Heart right ventricle (tissue), 12 donors: Measurements from ENCODE around the gene MAPK11. TPM values are rescaled to one million over a fixed set of nuclear protein-coding genes. Genes with fewer than 3 reads are reported as not detected.

ENCODE experiments used
- polyA plus RNA-seq, 2 donors: library from polyadenylated mRNA; stranded (reverse); fragments of 200-250 nt; gene quantifications; one replicate each; pipeline ENCODE4 v1.2.3, GENCODE V29; 2013
- total RNA-seq, 10 donors: library from RNA; stranded (reverse); fragmentation: NEBNext Ultra II Directional in 3 of 10; extraction: Animal tissue kit (Norgen Biotek cat#: 25700) in 3 of 10; gene quantifications; one replicate each; pipeline versions ENCODE4 v1.2.1 to v1.2.4, GENCODE V29; 2021 to 2023
- donor health status: ischemic (EF 13 %, LVEDD 7.1; RV severe dilation, severe dysfunction).
- donor health status: healthy with polysubstance abuse.
- donor health status: DM: no; HTN: yes; CAD: no.
- donor health status: DM: no; HTN: no; CAD: no.
- donor health status: ischemic (EF 25% LVEDD 6.9; RV normal size, moderate dysfunction).
- donor health status: ischemic (EF 25% LVEDD 5.7; RV mildly dilated, moderate dysfunction).
- donor health status: healthy.
- donor health status: nonischemic (EF 11% LVEDD 7.7; RV severe dilation, severe dysfunction).
- donor health status: DM: yes; HTN: yes; CAD: no.
- donor health status: PGD.
- donor health status: ischemic (EF 29% LVEDD 5.4; RV normal size, mild dysfunction).
- donor health status: nonischemic (EF 23%, LVEDD 6.1; RV moderate dilation, normal function).

Gene MAPK11
- total and polyA plus RNA-seq, 12 donors, result 4.3 to 18.0 (median 7.2) TPM

Other genes starting within 250 kb of the MAPK11 start
- not detected for gene TTLL8, start 212.1 kb downstream of the MAPK11 start, total RNA-seq
- not detected for gene TTLL8, start 212.1 kb downstream of the MAPK11 start, polyA plus RNA-seq
- 1 to 10 TPM in 1 of 10 donors, under 1 TPM in 5, not detected in 4; 0.11 to 1.6 (median 0.37) TPM for gene MLC1, start 185.0 kb downstream of the MAPK11 start, total RNA-seq
- under 1 TPM; 0.03 to 0.07 TPM for gene MLC1, start 185.0 kb downstream of the MAPK11 start, polyA plus RNA-seq
- under 1 TPM in 2 of 10 donors, not detected in 8; 0.16 to 0.42 TPM for gene MOV10L1, start 180.4 kb downstream of the MAPK11 start, total RNA-seq
- gene MOV10L1, start 180.4 kb downstream of the MAPK11 start, polyA plus RNA-seq, result under 1 TPM; 0.16 to 0.37 TPM
- under 1 TPM in 7 of 10 donors, not detected in 3; 0.15 to 0.61 (median 0.22) TPM for gene PANX2, start 99.6 kb downstream of the MAPK11 start, total RNA-seq
- under 1 TPM; 0.07 to 0.09 TPM for gene PANX2, start 99.6 kb downstream of the MAPK11 start, polyA plus RNA-seq
- 10 to 100 TPM; 13.6 to 24.9 (median 16.4) TPM for gene TRABD, start 84.5 kb downstream of the MAPK11 start, total RNA-seq
- 10 to 100 TPM; 31.6 to 40.8 TPM for gene TRABD, start 84.5 kb downstream of the MAPK11 start, polyA plus RNA-seq
- 10 to 100 TPM in 9 of 10 donors, 1 to 10 TPM in 1; 9.6 to 24.6 (median 11.9) TPM for gene SELENOO, start 69.4 kb downstream of the MAPK11 start, total RNA-seq
- gene SELENOO, start 69.4 kb downstream of the MAPK11 start, polyA plus RNA-seq, result 10 to 100 TPM; 22.6 to 29.8 TPM
- gene TUBGCP6, start 25.4 kb downstream of the MAPK11 start, total RNA-seq, result 10 to 100 TPM; 15.5 to 23.3 (median 18.5) TPM
- gene TUBGCP6, start 25.4 kb downstream of the MAPK11 start, polyA plus RNA-seq, result 10 to 100 TPM; 14.2 to 40.7 TPM
- gene HDAC10, start 19.1 kb downstream of the MAPK11 start, total RNA-seq, result 10 to 100 TPM in 6 of 10 donors, 1 to 10 TPM in 4; 7.1 to 16.7 (median 10.3) TPM
- 10 to 100 TPM in 1 of 2 donors, 1 to 10 TPM in 1; 7.9 to 20.3 TPM for gene HDAC10, start 19.1 kb downstream of the MAPK11 start, polyA plus RNA-seq
- 10 to 100 TPM; 10.6 to 21.9 (median 16.1) TPM for gene MAPK12, start 8.7 kb downstream of the MAPK11 start, total RNA-seq
- gene MAPK12, start 8.7 kb downstream of the MAPK11 start, polyA plus RNA-seq, result 10 to 100 TPM; 14.8 to 23.0 TPM
- gene PLXNB2, start 37.3 kb upstream of the MAPK11 start, total RNA-seq, result 100 to 1,000 TPM in 1 of 10 donors, 10 to 100 TPM in 9; 43.0 to 101 (median 57.8) TPM
- gene PLXNB2, start 37.3 kb upstream of the MAPK11 start, polyA plus RNA-seq, result 10 to 100 TPM; 33.5 to 71.0 TPM
- gene DENND6B, start 56.6 kb upstream of the MAPK11 start, total RNA-seq, result 1 to 10 TPM; 1.1 to 3.6 (median 2.0) TPM
- 1 to 10 TPM; 1.7 to 3.1 TPM for gene DENND6B, start 56.6 kb upstream of the MAPK11 start, polyA plus RNA-seq
- gene PPP6R2, start 72.9 kb upstream of the MAPK11 start, total RNA-seq, result 10 to 100 TPM; 34.7 to 51.5 (median 36.8) TPM
- gene PPP6R2, start 72.9 kb upstream of the MAPK11 start, polyA plus RNA-seq, result 10 to 100 TPM; 38.6 to 38.8 TPM
- 10 to 100 TPM; 41.0 to 73.0 (median 49.7) TPM for gene SBF1, start 204.7 kb upstream of the MAPK11 start, total RNA-seq
- 10 to 100 TPM; 43.2 to 48.6 TPM for gene SBF1, start 204.7 kb upstream of the MAPK11 start, polyA plus RNA-seq
- under 1 TPM in 3 of 10 donors, not detected in 7; 0.09 to 0.53 (median 0.15) TPM for gene ADM2, start 211.2 kb upstream of the MAPK11 start, total RNA-seq
- under 1 TPM; 0.07 to 0.29 TPM for gene ADM2, start 211.2 kb upstream of the MAPK11 start, polyA plus RNA-seq
- gene MIOX, start 216.5 kb upstream of the MAPK11 start, total RNA-seq, result not detected
- not detected for gene MIOX, start 216.5 kb upstream of the MAPK11 start, polyA plus RNA-seq
- 10 to 100 TPM; 18.8 to 37.5 (median 22.9) TPM for gene LMF2, start 237.3 kb upstream of the MAPK11 start, total RNA-seq
- gene LMF2, start 237.3 kb upstream of the MAPK11 start, polyA plus RNA-seq, result 10 to 100 TPM; 40.4 to 42.5 TPM
- 10 to 100 TPM; 21.7 to 31.9 (median 26.2) TPM for gene NCAPH2, start 237.8 kb upstream of the MAPK11 start, total RNA-seq
- gene NCAPH2, start 237.8 kb upstream of the MAPK11 start, polyA plus RNA-seq, result 10 to 100 TPM; 38.0 to 54.8 TPM